Thyroid gland (tissue), 4 donors: Measurements from ENCODE around the gene CSF2.

Experiments
- POLR2A ChIP-seq, 2 donors: fragments of 450-650 bp; IDR thresholded peaks; one replicate each; pipeline ENCODE4 v1.6.1; 2017; ENCODE audit warnings: antibody characterized with exemption in 2 of 2, mild to moderate bottlenecking in 2 of 2, moderate library complexity in 1 of 2
- TF ChIP-seq, protein P1 (sequence below), 6 experiments: fragments of 200-600 bp in 3 of 6; fragments of 450-650 bp in 3 of 6; sonication (generic) in 3 of 6; IDR thresholded peaks; one replicate each; pipeline ENCODE4 v1.5.1; 2016 to 2019; ENCODE audit warnings: antibody characterized with exemption in 6 of 6, mild to moderate bottlenecking in 2 of 6, inconsistent platforms in 1 of 6, moderate library complexity in 1 of 6

DNA sequence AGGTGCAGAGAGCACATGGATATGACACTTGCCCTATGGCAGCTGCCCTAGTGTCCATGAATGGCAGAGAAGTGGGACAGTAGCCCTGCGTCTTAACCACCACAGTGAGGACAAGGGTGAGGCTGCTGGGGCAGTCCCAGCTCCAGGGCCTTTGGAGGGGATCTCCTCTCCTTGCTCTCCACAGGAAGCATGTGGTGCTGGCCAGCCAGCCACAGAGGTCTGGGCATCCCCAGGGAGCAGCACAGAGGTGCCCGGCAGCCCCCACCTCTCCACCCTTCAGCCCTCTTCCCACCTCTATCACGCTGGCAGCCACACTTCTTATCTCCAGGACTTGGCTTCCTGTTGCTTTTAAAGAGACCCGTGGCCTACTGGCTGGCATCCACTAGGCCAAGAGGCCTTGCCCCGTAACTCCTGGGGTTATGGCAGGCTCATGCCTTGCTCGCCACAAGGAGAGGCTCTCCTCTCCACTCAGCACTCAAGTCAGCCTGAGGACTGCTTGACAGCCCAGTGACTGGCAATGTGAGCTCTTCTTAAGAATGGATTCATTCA, 21.9 kb downstream of the CSF2 start:
- TF ChIP-seq, protein P1, sequence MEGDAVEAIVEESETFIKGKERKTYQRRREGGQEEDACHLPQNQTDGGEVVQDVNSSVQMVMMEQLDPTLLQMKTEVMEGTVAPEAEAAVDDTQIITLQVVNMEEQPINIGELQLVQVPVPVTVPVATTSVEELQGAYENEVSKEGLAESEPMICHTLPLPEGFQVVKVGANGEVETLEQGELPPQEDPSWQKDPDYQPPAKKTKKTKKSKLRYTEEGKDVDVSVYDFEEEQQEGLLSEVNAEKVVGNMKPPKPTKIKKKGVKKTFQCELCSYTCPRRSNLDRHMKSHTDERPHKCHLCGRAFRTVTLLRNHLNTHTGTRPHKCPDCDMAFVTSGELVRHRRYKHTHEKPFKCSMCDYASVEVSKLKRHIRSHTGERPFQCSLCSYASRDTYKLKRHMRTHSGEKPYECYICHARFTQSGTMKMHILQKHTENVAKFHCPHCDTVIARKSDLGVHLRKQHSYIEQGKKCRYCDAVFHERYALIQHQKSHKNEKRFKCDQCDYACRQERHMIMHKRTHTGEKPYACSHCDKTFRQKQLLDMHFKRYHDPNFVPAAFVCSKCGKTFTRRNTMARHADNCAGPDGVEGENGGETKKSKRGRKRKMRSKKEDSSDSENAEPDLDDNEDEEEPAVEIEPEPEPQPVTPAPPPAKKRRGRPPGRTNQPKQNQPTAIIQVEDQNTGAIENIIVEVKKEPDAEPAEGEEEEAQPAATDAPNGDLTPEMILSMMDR (IDR thresholded peaks at IDR 0.05): no peak
- no peak for TF ChIP-seq POLR2A (IDR thresholded peaks at IDR 0.05)
